T1000 (cell line): ENCODE data around the gene SATL1.
"Not testable (repeated sequence)": the region's sequence is repeated elsewhere in the genome, so short reads cannot be mapped to it uniquely, and the experiment has no call there.

ENCODE experiments used
- DNase-seq: peaks from one replicate; lab custom pipeline; 2025; ENCODE audit warnings: mixed read lengths; lab: John Stamatoyannopoulos, UW

Gene SATL1

GRCh38 chrX:85108165-85108564, 135.4 kb downstream of the SATL1 start:
- no peak for DNase-seq

GRCh38 chrX:85107407-85107806, 136.2 kb downstream of the SATL1 start:
- DNase-seq: no peak

- no peak for DNase-seq
These were observed 154.2 kb downstream of the SATL1 start for GRCh38 chrX:85089321-85089840.

- DNase-seq: no peak
These were observed 158.7 kb downstream of the SATL1 start for GRCh38 chrX:85084770-85085393.

GRCh38 chrX:85077247-85077646, 166.3 kb downstream of the SATL1 start:
- DNase-seq: not testable (repeated sequence)

GRCh38 chrX:85065512-85066198, 177.9 kb downstream of the SATL1 start:
- DNase-seq: no peak

- no peak for DNase-seq
These were observed 190.8 kb downstream of the SATL1 start for GRCh38 chrX:85052636-85053343.

GRCh38 chrX:85052205-85052604, 191.4 kb downstream of the SATL1 start:
- DNase-seq: no peak

- no peak for DNase-seq
These were observed 192.0 kb downstream of the SATL1 start for GRCh38 chrX:85051627-85052026.
